ENCODE measurements around the gene CYP19A1.

DNA sequence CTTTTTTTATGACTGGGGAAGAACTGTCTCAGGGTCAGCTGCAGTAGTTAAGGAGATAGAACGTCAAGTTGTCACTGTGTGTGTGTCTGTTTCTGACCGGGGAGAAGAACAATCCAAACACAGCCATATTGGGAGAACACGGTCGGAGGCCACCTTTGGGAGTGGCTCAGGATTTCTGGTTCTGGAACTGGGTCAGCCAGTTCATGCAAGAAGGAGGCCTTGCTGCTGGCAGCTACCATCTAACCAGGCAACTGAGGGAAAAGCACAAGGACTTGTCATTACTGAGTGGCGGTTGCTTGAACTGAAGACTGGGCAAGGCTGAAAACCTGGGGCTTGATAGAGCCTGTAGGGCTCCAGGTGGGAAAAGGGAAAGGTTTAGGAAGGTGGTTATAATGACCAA, 27.7 kb upstream of the CYP19A1 start:
- TF ChIP-seq POLR2AphosphoS5 (IDR thresholded peaks at IDR 0.05), result no peak
- TF ChIP-seq, protein P1, sequence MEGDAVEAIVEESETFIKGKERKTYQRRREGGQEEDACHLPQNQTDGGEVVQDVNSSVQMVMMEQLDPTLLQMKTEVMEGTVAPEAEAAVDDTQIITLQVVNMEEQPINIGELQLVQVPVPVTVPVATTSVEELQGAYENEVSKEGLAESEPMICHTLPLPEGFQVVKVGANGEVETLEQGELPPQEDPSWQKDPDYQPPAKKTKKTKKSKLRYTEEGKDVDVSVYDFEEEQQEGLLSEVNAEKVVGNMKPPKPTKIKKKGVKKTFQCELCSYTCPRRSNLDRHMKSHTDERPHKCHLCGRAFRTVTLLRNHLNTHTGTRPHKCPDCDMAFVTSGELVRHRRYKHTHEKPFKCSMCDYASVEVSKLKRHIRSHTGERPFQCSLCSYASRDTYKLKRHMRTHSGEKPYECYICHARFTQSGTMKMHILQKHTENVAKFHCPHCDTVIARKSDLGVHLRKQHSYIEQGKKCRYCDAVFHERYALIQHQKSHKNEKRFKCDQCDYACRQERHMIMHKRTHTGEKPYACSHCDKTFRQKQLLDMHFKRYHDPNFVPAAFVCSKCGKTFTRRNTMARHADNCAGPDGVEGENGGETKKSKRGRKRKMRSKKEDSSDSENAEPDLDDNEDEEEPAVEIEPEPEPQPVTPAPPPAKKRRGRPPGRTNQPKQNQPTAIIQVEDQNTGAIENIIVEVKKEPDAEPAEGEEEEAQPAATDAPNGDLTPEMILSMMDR (IDR thresholded peaks at IDR 0.05), result no peak
- no peak for TF ChIP-seq POLR2A (IDR thresholded peaks at IDR 0.05)
